ENCODE results near the gene ATPAF1. TPM values are rescaled to one million over a fixed set of nuclear protein-coding genes. Genes with fewer than 3 reads are reported as not detected.

ATPAF1 gene
- total RNA-seq, 2 experiments from 2014 or later, result 44.5 to 49.2 TPM

- no peaks in the 10 kb centered on the region for H3K9me3 Mint-ChIP-seq
- intact Hi-C loops (cut with micrococcal nuclease), result no loop called here
- peaks cover 38% of the 10 kb centered on the region for H3K36me3 Mint-ChIP-seq (ENCODE audit: low read depth)
- H3K27me3 Mint-ChIP-seq (ENCODE audit: low read depth), result no peaks in the 10 kb centered on the region
- CTCF ChIA-PET, result no interaction called here
- no peak overlapping the region for H3K4me3 Mint-ChIP-seq
- no peak for DNase-seq
- peaks cover 10% of the 10 kb centered on the region for H3K4me1 Mint-ChIP-seq (ENCODE audit: low read depth)
- no peak overlapping the region for H3K27ac Mint-ChIP-seq
Observed at GRCh38 chr1:46691997-46692790, 24.0 kb upstream of the ATPAF1 start.

- Mint-ChIP-seq H3K9me3 (no peaks in the 10 kb centered on the region), H3K4me1 (ENCODE audit: low read depth) (peaks cover 10% of the 10 kb centered on the region), H3K36me3 (ENCODE audit: low read depth) (peaks cover 38% of the 10 kb centered on the region), H3K4me3 (no peak overlapping the region), H3K27ac (no peak overlapping the region), H3K27me3 (ENCODE audit: low read depth) (no peaks in the 10 kb centered on the region)
- DNase-seq, result no peak
- intact Hi-C loops (cut with micrococcal nuclease), result no loop called here
- CTCF ChIA-PET, result no interaction called here
Observed at GRCh38 chr1:46690931-46691421, 22.8 kb upstream of the ATPAF1 start.

- no peak for DNase-seq
- no peak overlapping the region for H3K4me3 Mint-ChIP-seq
- H3K9me3 Mint-ChIP-seq, result no peaks in the 10 kb centered on the region
- intact Hi-C loops (cut with micrococcal nuclease), result no loop called here
- CTCF ChIA-PET, result no interaction called here
- no peaks in the 10 kb centered on the region for H3K27me3 Mint-ChIP-seq (ENCODE audit: low read depth)
- H3K27ac Mint-ChIP-seq, result no peak overlapping the region
- H3K36me3 Mint-ChIP-seq (ENCODE audit: low read depth), result peaks cover 28% of the 10 kb centered on the region
- peaks cover 12% of the 10 kb centered on the region for H3K4me1 Mint-ChIP-seq (ENCODE audit: low read depth)
Observed at GRCh38 chr1:46689897-46690296, 21.7 kb upstream of the ATPAF1 start.

- Mint-ChIP-seq H3K27ac (no peak overlapping the region), H3K27me3 (ENCODE audit: low read depth) (no peaks in the 10 kb centered on the region), H3K36me3 (ENCODE audit: low read depth) (peaks cover 26% of the 10 kb centered on the region), H3K4me3 (no peak overlapping the region), H3K9me3 (no peaks in the 10 kb centered on the region), H3K4me1 (ENCODE audit: low read depth) (peaks cover 12% of the 10 kb centered on the region)
- CTCF ChIA-PET, result no interaction called here
- DNase-seq, result no peak
- intact Hi-C loops (cut with micrococcal nuclease), result no loop called here
Observed at GRCh38 chr1:46689356-46689755, 21.2 kb upstream of the ATPAF1 start.

- intact Hi-C loops (cut with micrococcal nuclease), result no loop called here
- Mint-ChIP-seq H3K36me3 (ENCODE audit: low read depth) (peaks cover 24% of the 10 kb centered on the region), H3K4me1 (ENCODE audit: low read depth) (peaks cover 12% of the 10 kb centered on the region), H3K27ac (no peak overlapping the region), H3K4me3 (no peak overlapping the region), H3K9me3 (no peaks in the 10 kb centered on the region), H3K27me3 (ENCODE audit: low read depth) (no peaks in the 10 kb centered on the region)
- no peak for DNase-seq
- CTCF ChIA-PET, result no interaction called here
Observed at GRCh38 chr1:46687921-46688509, 19.9 kb upstream of the ATPAF1 start.

- no peak for DNase-seq
Observed at GRCh38 chr1:46687093-46687659, 19.0 kb upstream of the ATPAF1 start.

GRCh38 chr1:46686255-46686654 is 18.1 kb upstream of the ATPAF1 start:
- H3K4me1 Mint-ChIP-seq (ENCODE audit: low read depth), result peaks cover 12% of the 10 kb centered on the region
- H3K27ac Mint-ChIP-seq, result no peak overlapping the region
- DNase-seq, result no peak
- H3K9me3 Mint-ChIP-seq, result no peaks in the 10 kb centered on the region
- no peak overlapping the region for H3K4me3 Mint-ChIP-seq
- H3K27me3 Mint-ChIP-seq (ENCODE audit: low read depth), result no peaks in the 10 kb centered on the region
- H3K36me3 Mint-ChIP-seq (ENCODE audit: low read depth), result peaks cover 28% of the 10 kb centered on the region
- CTCF ChIA-PET, result interaction anchor here (0.6 kb wide), 1 partner anchor 1244 kb away, joined by 7 read pairs; no protein-coding TSS in a partner anchor
- intact Hi-C loops (cut with micrococcal nuclease), result no loop called here

More at GRCh38 chr1:46687093-46687659, 19.0 kb upstream of the ATPAF1 start:
- no peak overlapping the region for H3K4me3 Mint-ChIP-seq
- H3K27ac Mint-ChIP-seq, result no peak overlapping the region
- H3K4me1 Mint-ChIP-seq (ENCODE audit: low read depth), result peaks cover 12% of the 10 kb centered on the region
- CTCF ChIA-PET, result no interaction called here
- intact Hi-C loops (cut with micrococcal nuclease), result no loop called here
- H3K36me3 Mint-ChIP-seq (ENCODE audit: low read depth), result peaks cover 24% of the 10 kb centered on the region
- no peaks in the 10 kb centered on the region for H3K27me3 Mint-ChIP-seq (ENCODE audit: low read depth)
- H3K9me3 Mint-ChIP-seq, result no peaks in the 10 kb centered on the region

- H3K4me3 Mint-ChIP-seq, result no peak overlapping the region
- intact Hi-C loops (cut with micrococcal nuclease), result no loop called here
- CTCF ChIA-PET, result no interaction called here
- H3K27ac Mint-ChIP-seq, result no peak overlapping the region
- no peaks in the 10 kb centered on the region for H3K9me3 Mint-ChIP-seq
- H3K27me3 Mint-ChIP-seq (ENCODE audit: low read depth), result no peaks in the 10 kb centered on the region
- no peak for DNase-seq
- H3K36me3 Mint-ChIP-seq (ENCODE audit: low read depth), result peaks cover 34% of the 10 kb centered on the region
- peaks cover 10% of the 10 kb centered on the region for H3K4me1 Mint-ChIP-seq (ENCODE audit: low read depth)
Observed at GRCh38 chr1:46684670-46685069, 16.5 kb upstream of the ATPAF1 start.

- Mint-ChIP-seq H3K9me3 (no peaks in the 10 kb centered on the region), H3K4me1 (ENCODE audit: low read depth) (peaks cover 6% of the 10 kb centered on the region), H3K27ac (no peak overlapping the region), H3K27me3 (ENCODE audit: low read depth) (no peaks in the 10 kb centered on the region), H3K36me3 (ENCODE audit: low read depth) (peaks cover 28% of the 10 kb centered on the region), H3K4me3 (no peak overlapping the region)
- CTCF ChIA-PET, result interaction anchor here (1.0 kb wide), 1 partner anchor 44 kb away, joined by 3 read pairs; no protein-coding TSS in a partner anchor
- no peak for DNase-seq
- intact Hi-C loops (cut with micrococcal nuclease), result no loop called here
Observed at GRCh38 chr1:46682064-46682463, 13.9 kb upstream of the ATPAF1 start.

- no peak overlapping the region for H3K27ac Mint-ChIP-seq
- DNase-seq, result no peak
- peaks cover 12% of the 10 kb centered on the region for H3K4me1 Mint-ChIP-seq (ENCODE audit: low read depth)
- no peak overlapping the region for H3K4me3 Mint-ChIP-seq
- no peaks in the 10 kb centered on the region for H3K9me3 Mint-ChIP-seq
- peaks cover 26% of the 10 kb centered on the region for H3K36me3 Mint-ChIP-seq (ENCODE audit: low read depth)
- H3K27me3 Mint-ChIP-seq (ENCODE audit: low read depth), result no peaks in the 10 kb centered on the region
- CTCF ChIA-PET, result interaction anchor here (1.0 kb wide), 1 partner anchor 43 kb away, joined by 3 read pairs; no protein-coding TSS in a partner anchor
- intact Hi-C loops (cut with micrococcal nuclease), result no loop called here
Observed at GRCh38 chr1:46681333-46682034, 13.3 kb upstream of the ATPAF1 start.

- no peak overlapping the region for H3K4me3 Mint-ChIP-seq
- no peaks in the 10 kb centered on the region for H3K27me3 Mint-ChIP-seq (ENCODE audit: low read depth)
- CTCF ChIA-PET, result no interaction called here
- H3K27ac Mint-ChIP-seq, result no peak overlapping the region
- intact Hi-C loops (cut with micrococcal nuclease), result no loop called here
- H3K4me1 Mint-ChIP-seq (ENCODE audit: low read depth), result peaks cover 25% of the 10 kb centered on the region
- peaks cover 29% of the 10 kb centered on the region for H3K36me3 Mint-ChIP-seq (ENCODE audit: low read depth)
- no peaks in the 10 kb centered on the region for H3K9me3 Mint-ChIP-seq
- DNase-seq, result no peak
Observed at GRCh38 chr1:46679789-46680573, 11.8 kb upstream of the ATPAF1 start.

All from activated naive CD4-positive, alpha-beta T cell treated with anti-CD3 and anti-CD28 coated beads for 36 hours (primary cell).